ENCODE data around the gene EIF4A2.

The EIF4A2 gene

GRCh38 chr3:186831798-186832197, 48.4 kb downstream of the EIF4A2 start:
- Histone ChIP-seq H3K27me3 (ENCODE audit: control insufficient read depth, low read length) (peaks cover 64% of the 10 kb centered on the region), H3K9me3 (ENCODE audit: control insufficient read depth, insufficient read depth, low read length) (no peaks in the 10 kb centered on the region), H3K27ac (ENCODE audit: low read depth, low read length) (no peak overlapping the region), H3K9me2 (replicated peaks; ENCODE audit: control insufficient read depth, low read length) (no peaks in the 10 kb centered on the region), H3K79me2 (ENCODE audit: control insufficient read depth, low read length) (0 out of 2 replicates have a peak, but pooled peaks cover 3% of the 10 kb centered on the region), H3K4me1 (ENCODE audit: control insufficient read depth, low read length) (peaks cover 7% of the 10 kb centered on the region), H3K4me3 (ENCODE audit: low read length) (no peak overlapping the region), H4K20me1 (ENCODE audit: control insufficient read depth, insufficient read depth, low read depth, low read length) (no peaks in the 10 kb centered on the region), H3K4me2 (ENCODE audit: low read length) (no peak overlapping the region), H3F3A (ENCODE audit: control insufficient read depth, insufficient read depth) (no peaks in the 10 kb centered on the region), H3K36me3 (ENCODE audit: control insufficient read depth, low read length) (no peaks in the 10 kb centered on the region)
- no peak for TF ChIP-seq EZH2phosphoT487 (IDR thresholded peaks at IDR 0.05; ENCODE audit: borderline replicate concordance, low read length)
- TF ChIP-seq CTCF (IDR thresholded peaks at IDR 0.05; ENCODE audit: low read depth, low read length, poor library complexity, severe bottlenecking) = no peak

- Histone ChIP-seq H3F3A (ENCODE audit: control insufficient read depth, insufficient read depth) (no peaks in the 10 kb centered on the region), H3K4me1 (ENCODE audit: control insufficient read depth, low read length) (peaks cover 7% of the 10 kb centered on the region), H3K27me3 (ENCODE audit: control insufficient read depth, low read length) (peaks cover 64% of the 10 kb centered on the region), H3K4me2 (ENCODE audit: low read length) (no peak overlapping the region), H3K27ac (ENCODE audit: low read depth, low read length) (no peak overlapping the region), H3K9me2 (replicated peaks; ENCODE audit: control insufficient read depth, low read length) (no peaks in the 10 kb centered on the region), H3K9me3 (ENCODE audit: control insufficient read depth, insufficient read depth, low read length) (no peaks in the 10 kb centered on the region), H3K4me3 (ENCODE audit: low read length) (no peak overlapping the region), H3K36me3 (ENCODE audit: control insufficient read depth, low read length) (no peaks in the 10 kb centered on the region), H4K20me1 (ENCODE audit: control insufficient read depth, insufficient read depth, low read depth, low read length) (no peaks in the 10 kb centered on the region), H3K79me2 (ENCODE audit: control insufficient read depth, low read length) (no peaks in the 10 kb centered on the region)
- TF ChIP-seq CTCF (IDR thresholded peaks at IDR 0.05; ENCODE audit: low read depth, low read length, poor library complexity, severe bottlenecking) = no peak
- TF ChIP-seq EZH2phosphoT487 (IDR thresholded peaks at IDR 0.05; ENCODE audit: borderline replicate concordance, low read length) = no peak
These were observed 48.9 kb downstream of the EIF4A2 start for GRCh38 chr3:186832276-186832675.
